ENCODE data around the gene TYW3. TPM values are rescaled to one million over a fixed set of nuclear protein-coding genes. Genes with fewer than 3 reads are reported as not detected.

Gene TYW3
- total RNA-seq, 1 experiment from 2014 or later: 31.3 TPM

- H3K27ac Mint-ChIP-seq (ENCODE audit: unreplicated experiment): no peak overlapping the region
Observed at GRCh38 chr1:74716822-74717221, 16.1 kb upstream of the TYW3 start.

DNA sequence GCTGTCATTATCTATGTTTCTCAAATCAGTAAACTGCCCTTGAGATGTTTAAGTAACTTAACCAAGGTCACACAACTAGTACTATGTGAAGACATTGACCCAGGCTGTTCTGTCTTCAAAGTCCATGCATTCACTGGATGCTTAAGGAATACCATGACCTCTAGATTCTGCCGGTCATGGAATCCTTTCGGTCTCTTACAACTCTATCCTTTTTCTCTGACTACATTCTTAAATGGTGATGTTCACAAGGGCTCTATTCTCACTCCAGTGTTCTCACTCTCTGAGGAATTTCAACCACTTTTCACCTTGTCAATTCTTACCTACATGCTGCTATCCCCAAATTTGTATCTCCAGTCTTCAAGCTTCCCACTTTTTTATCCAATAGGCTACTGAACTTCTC is 15.3 kb upstream of the TYW3 start:
- CTCF ChIA-PET: no interaction called here
- DNase-seq: no peak
- peaks cover 22% of the 10 kb centered on the region for H3K36me3 Mint-ChIP-seq (ENCODE audit: insufficient read depth, unreplicated experiment)
- no peak overlapping the region for H3K4me3 Mint-ChIP-seq (ENCODE audit: low read depth, unreplicated experiment)
- no peak overlapping the region for H3K27ac Mint-ChIP-seq (ENCODE audit: unreplicated experiment)
- no peaks in the 10 kb centered on the region for H3K9me3 Mint-ChIP-seq (ENCODE audit: low read depth, unreplicated experiment)
- no peak for TF ChIP-seq CTCF (IDR thresholded peaks at IDR 0.05; ENCODE audit: unreplicated experiment)
- H3K27me3 Mint-ChIP-seq (ENCODE audit: unreplicated experiment): no peaks in the 10 kb centered on the region
- intact Hi-C loops (cut with micrococcal nuclease; ENCODE audit: unreplicated experiment): no loop called here
- BruUV-seq (replicated peaks): no TSS peak
- H3K4me1 Mint-ChIP-seq (ENCODE audit: low read depth, unreplicated experiment): no peaks in the 10 kb centered on the region

More at GRCh38 chr1:74716822-74717221, 16.1 kb upstream of the TYW3 start:
- CTCF ChIA-PET: interaction anchor here (0.7 kb wide), 1 partner anchor 17 kb away, joined by 3 read pairs; no protein-coding TSS in a partner anchor
- TF ChIP-seq CTCF (IDR thresholded peaks at IDR 0.05; ENCODE audit: unreplicated experiment): no peak
- no peak for DNase-seq
- Mint-ChIP-seq H3K27me3 (ENCODE audit: unreplicated experiment) (no peaks in the 10 kb centered on the region), H3K4me1 (ENCODE audit: low read depth, unreplicated experiment) (no peaks in the 10 kb centered on the region), H3K36me3 (ENCODE audit: insufficient read depth, unreplicated experiment) (peaks cover 19% of the 10 kb centered on the region), H3K4me3 (ENCODE audit: low read depth, unreplicated experiment) (no peak overlapping the region), H3K9me3 (ENCODE audit: low read depth, unreplicated experiment) (no peaks in the 10 kb centered on the region)
- no TSS peak for BruUV-seq (replicated peaks)
- intact Hi-C loops (cut with micrococcal nuclease; ENCODE audit: unreplicated experiment): no loop called here

GRCh38 chr1:74726063-74726462 is 6.9 kb upstream of the TYW3 start:
- CTCF ChIA-PET: no interaction called here
- peaks cover 15% of the 10 kb centered on the region for H3K4me1 Mint-ChIP-seq (ENCODE audit: low read depth, unreplicated experiment)
- peaks cover 51% of the 10 kb centered on the region for H3K36me3 Mint-ChIP-seq (ENCODE audit: insufficient read depth, unreplicated experiment)
- no TSS peak for BruUV-seq (replicated peaks)
- no peak overlapping the region for H3K27ac Mint-ChIP-seq (ENCODE audit: unreplicated experiment)
- H3K4me3 Mint-ChIP-seq (ENCODE audit: low read depth, unreplicated experiment): no peak overlapping the region
- H3K9me3 Mint-ChIP-seq (ENCODE audit: low read depth, unreplicated experiment): no peaks in the 10 kb centered on the region
- H3K27me3 Mint-ChIP-seq (ENCODE audit: unreplicated experiment): no peaks in the 10 kb centered on the region
- DNase-seq: no peak
- intact Hi-C loops (cut with micrococcal nuclease; ENCODE audit: unreplicated experiment): no loop called here
- no peak for TF ChIP-seq CTCF (IDR thresholded peaks at IDR 0.05; ENCODE audit: unreplicated experiment)

DNA sequence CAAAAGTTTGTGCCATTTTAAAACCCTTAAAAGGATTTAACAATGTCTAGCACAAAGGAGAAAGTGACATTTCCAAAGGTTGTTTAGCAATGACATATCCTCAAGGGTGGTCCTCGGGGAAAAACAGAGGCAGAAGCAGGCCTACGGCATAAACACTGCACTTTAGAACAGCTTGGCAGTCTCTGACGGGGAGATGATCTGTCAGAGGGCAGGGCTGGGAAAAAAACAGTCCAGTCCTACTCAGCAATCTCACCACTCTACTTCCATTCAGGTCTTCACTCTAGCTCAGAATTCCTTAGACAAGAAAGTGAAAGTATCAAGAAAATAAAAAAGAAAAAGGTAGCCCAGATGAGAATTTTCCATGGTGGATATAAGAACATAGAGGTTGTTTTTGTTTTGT is 4.2 kb upstream of the TYW3 start:
- CTCF ChIA-PET: interaction anchor here (0.7 kb wide), 1 partner anchor 1035 kb away, joined by 3 read pairs; no protein-coding TSS in a partner anchor
- DNase-seq: no peak
- H3K27ac Mint-ChIP-seq (ENCODE audit: unreplicated experiment): no peak overlapping the region
- no peaks in the 10 kb centered on the region for H3K9me3 Mint-ChIP-seq (ENCODE audit: low read depth, unreplicated experiment)
- H3K27me3 Mint-ChIP-seq (ENCODE audit: unreplicated experiment): no peaks in the 10 kb centered on the region
- intact Hi-C loops (cut with micrococcal nuclease; ENCODE audit: unreplicated experiment): no loop called here
- H3K4me1 Mint-ChIP-seq (ENCODE audit: low read depth, unreplicated experiment): peaks cover 15% of the 10 kb centered on the region
- H3K4me3 Mint-ChIP-seq (ENCODE audit: low read depth, unreplicated experiment): no peak overlapping the region
- no TSS peak for BruUV-seq (replicated peaks)
- TF ChIP-seq CTCF (IDR thresholded peaks at IDR 0.05; ENCODE audit: unreplicated experiment): no peak
- peaks cover 69% of the 10 kb centered on the region for H3K36me3 Mint-ChIP-seq (ENCODE audit: insufficient read depth, unreplicated experiment)

Data from Calu3 (cell line).